ENCODE results near the gene MAD1L1.

GRCh38 chr7:2012981-2013380 lies 219.8 kb downstream of the MAD1L1 start:
- TF ChIP-seq CREB5 (CRISPR knock-in tag; IDR thresholded peaks at IDR 0.05; ENCODE audit: low read depth), result no peak
- no peak for TF ChIP-seq ESRRG (CRISPR knock-in tag; IDR thresholded peaks at IDR 0.05)
- TF ChIP-seq SNAI2 (CRISPR knock-in tag; IDR thresholded peaks at IDR 0.05), result no peak
- no peak for TF ChIP-seq ZFP30 (CRISPR knock-in tag; IDR thresholded peaks at IDR 0.05)
- TF ChIP-seq, protein P1, sequence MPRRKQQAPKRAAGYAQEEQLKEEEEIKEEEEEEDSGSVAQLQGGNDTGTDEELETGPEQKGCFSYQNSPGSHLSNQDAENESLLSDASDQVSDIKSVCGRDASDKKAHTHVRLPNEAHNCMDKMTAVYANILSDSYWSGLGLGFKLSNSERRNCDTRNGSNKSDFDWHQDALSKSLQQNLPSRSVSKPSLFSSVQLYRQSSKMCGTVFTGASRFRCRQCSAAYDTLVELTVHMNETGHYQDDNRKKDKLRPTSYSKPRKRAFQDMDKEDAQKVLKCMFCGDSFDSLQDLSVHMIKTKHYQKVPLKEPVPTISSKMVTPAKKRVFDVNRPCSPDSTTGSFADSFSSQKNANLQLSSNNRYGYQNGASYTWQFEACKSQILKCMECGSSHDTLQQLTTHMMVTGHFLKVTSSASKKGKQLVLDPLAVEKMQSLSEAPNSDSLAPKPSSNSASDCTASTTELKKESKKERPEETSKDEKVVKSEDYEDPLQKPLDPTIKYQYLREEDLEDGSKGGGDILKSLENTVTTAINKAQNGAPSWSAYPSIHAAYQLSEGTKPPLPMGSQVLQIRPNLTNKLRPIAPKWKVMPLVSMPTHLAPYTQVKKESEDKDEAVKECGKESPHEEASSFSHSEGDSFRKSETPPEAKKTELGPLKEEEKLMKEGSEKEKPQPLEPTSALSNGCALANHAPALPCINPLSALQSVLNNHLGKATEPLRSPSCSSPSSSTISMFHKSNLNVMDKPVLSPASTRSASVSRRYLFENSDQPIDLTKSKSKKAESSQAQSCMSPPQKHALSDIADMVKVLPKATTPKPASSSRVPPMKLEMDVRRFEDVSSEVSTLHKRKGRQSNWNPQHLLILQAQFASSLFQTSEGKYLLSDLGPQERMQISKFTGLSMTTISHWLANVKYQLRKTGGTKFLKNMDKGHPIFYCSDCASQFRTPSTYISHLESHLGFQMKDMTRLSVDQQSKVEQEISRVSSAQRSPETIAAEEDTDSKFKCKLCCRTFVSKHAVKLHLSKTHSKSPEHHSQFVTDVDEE (CRISPR knock-in tag; IDR thresholded peaks at IDR 0.05), result no peak
- TF ChIP-seq BACH2 (CRISPR knock-in tag; IDR thresholded peaks at IDR 0.05; ENCODE audit: borderline replicate concordance), result no peak
- TF ChIP-seq ARNTL (CRISPR knock-in tag; IDR thresholded peaks at IDR 0.05; ENCODE audit: borderline replicate concordance, low read depth), result no peak
- TF ChIP-seq POU6F1 (CRISPR knock-in tag; IDR thresholded peaks at IDR 0.05; ENCODE audit: borderline replicate concordance, low read depth), result no peak
- no peak for TF ChIP-seq OSR1 (CRISPR knock-in tag; IDR thresholded peaks at IDR 0.05)
- no peak for TF ChIP-seq TOX (CRISPR knock-in tag; IDR thresholded peaks at IDR 0.05; ENCODE audit: borderline replicate concordance)

Data from SK-N-SH treated with all-trans-retinoic acid at 6 μM for 48 hours (cell line).